Body of pancreas (tissue), 4 donors: ENCODE data around the gene PALM. TPM values are rescaled to one million over a fixed set of nuclear protein-coding genes. Genes with fewer than 3 reads are reported as not detected.

Source experiments
- ATAC-seq: fragments of 150-250 bp; one replicate; pipeline ENCODE4 v1.9.1; 2016
- DNase-seq, 4 donors: peaks; one replicate each; pipeline ENCODE4 v3.0.0-alpha.2; 2019
- H3K27ac ChIP-seq, 4 donors: fragments of 200-600 bp; sonication (generic); 1 replicate in 3 of 4; 2 replicates in 1 of 4; pipeline versions ENCODE4 v1.5.1 to v1.6.1; 2016 to 2019; ENCODE audit warnings: mild to moderate bottlenecking in 1 of 4, mixed read lengths in 1 of 4, moderate library complexity in 1 of 4
- H3K27me3 ChIP-seq, 2 donors: fragments of 200-600 bp; sonication (generic); one replicate each; pipeline ENCODE4 v1.6.0; 2016; ENCODE audit warnings: mild to moderate bottlenecking in 1 of 2
- H3K36me3 ChIP-seq, 2 donors: fragments of 200-600 bp; sonication (generic); replicated peaks in 1 of 2; 2 replicates each; pipeline ENCODE4 v1.5.1; 2016; ENCODE audit warnings: low read depth in 2 of 2; ENCODE audit not compliant: insufficient read depth in 1 of 2
- H3K4me1 ChIP-seq: fragments of 200-600 bp; sonication (generic); one replicate; pipeline ENCODE4 v1.6.0; 2016
- H3K4me3 ChIP-seq, 2 donors: fragments of 200-600 bp; sonication (generic); 1 replicate in 1 of 2; 2 replicates in 1 of 2; pipeline ENCODE4 v1.5.1; 2016 to 2019
- H3K9me3 ChIP-seq, 3 donors: fragments of 200-600 bp; sonication (generic); 1 replicate in 2 of 3; 2 replicates in 1 of 3; pipeline ENCODE4 v1.5.1; 2016
- CTCF ChIP-seq, 7 experiments: fragments of 450-650 bp in 4 of 7; fragments of 200-600 bp in 3 of 7; sonication (generic) in 3 of 7; IDR thresholded peaks; one replicate each; pipeline ENCODE4 v1.5.1; 2016 to 2019; ENCODE audit warnings: antibody characterized with exemption in 7 of 7
- POLR2A ChIP-seq, 3 donors: fragments of 450-650 bp; IDR thresholded peaks; one replicate each; pipeline ENCODE4 v1.6.1; 2016; ENCODE audit warnings: antibody characterized with exemption in 3 of 3, mild to moderate bottlenecking in 2 of 3
- WGBS, 2 donors: methylation state at CpG; one replicate each; pipeline ENCODE4 v1.1.5; 2017; 5-methylcytosine and 5-hydroxymethylcytosine counted together
- intact Hi-C: fragments of 100-400 bp; cut with DNase I; formaldehyde crosslinking; loops from one replicate; pipeline ENCODE4 v1.15.1; 2023
- total RNA-seq, 2 donors: library from RNA; depleted of rRNA; stranded (reverse); fragments of >200 nt; gene quantifications; one replicate each; pipeline ENCODE4 v1.1.0, GENCODE V29; 2016

Gene PALM
- total RNA-seq, 2 donors from 2014 or later = 14.8 to 32.6 TPM

GRCh38 chr19:749811-750210, 41.1 kb downstream of the PALM start:
- TF ChIP-seq CTCF (IDR thresholded peaks at IDR 0.05) = no peak
- no peak for TF ChIP-seq POLR2A (IDR thresholded peaks at IDR 0.05)
- Histone ChIP-seq H3K27ac (no peak overlapping the region), H3K4me1 (peaks cover 11% of the 10 kb centered on the region), H3K27me3 (peaks cover 0 to 7% of the 10 kb centered on the region in 2 donors), H3K4me3 (no peak overlapping the region), H3K9me3 (no peaks in the 10 kb centered on the region), H3K36me3 (no peaks in the 10 kb centered on the region)
- DNase-seq = no peak
- WGBS, 2 donors = 83 to 94% methylated on average over 11 to 14 of the region's 14 CpGs
- no peak for ATAC-seq
- intact Hi-C loops = no loop called here

- no peaks in the 10 kb centered on the region for H3K9me3 ChIP-seq
- DNase-seq (peak; percentile 36 to 71 (median 59)), ATAC-seq (peak; percentile 47)
- no peak within 1 kb of the TSS for H3K27ac ChIP-seq
- H3K36me3 ChIP-seq = no peaks in the 10 kb centered on the region
- H3K27me3 ChIP-seq = peaks cover 0 to 7% of the 10 kb centered on the region in 2 donors
- peaks cover 11% of the 10 kb centered on the region for H3K4me1 ChIP-seq
- no peak within 1 kb of the TSS for H3K4me3 ChIP-seq
- TF ChIP-seq CTCF (IDR thresholded peaks at IDR 0.05) = no peak
- TF ChIP-seq POLR2A (IDR thresholded peaks at IDR 0.05) = no peak
- intact Hi-C loops = no loop called here
- 45 to 47% methylated on average over 4 to 26 of the region's 31 CpGs for WGBS, 2 donors
Observed at GRCh38 chr19:750640-751423, 42.1 kb downstream of the PALM start, which contains the start of gene MISP. Gene MISP, plus strand, starts transcription at chr19:751112. Its CDS starts 5,835 bp downstream, at chr19:756947.

- WGBS, 2 donors = 62 to 88% methylated on average over 14 to 30 of the region's 30 CpGs
Observed at GRCh38 chr19:751501-752341, 43.0 kb downstream of the PALM start.

More at GRCh38 chr19:751501-752341, 43.0 kb downstream of the PALM start:
- DNase-seq = peak in 2 of 4 donors; percentile 13 to 32
- Histone ChIP-seq H3K27ac (no peak overlapping the region), H3K4me1 (peaks cover 11% of the 10 kb centered on the region), H3K27me3 (peaks cover 0 to 7% of the 10 kb centered on the region in 2 donors), H3K36me3 (no peaks in the 10 kb centered on the region), H3K4me3 (no peak overlapping the region), H3K9me3 (no peaks in the 10 kb centered on the region)
- no peak for ATAC-seq
- intact Hi-C loops = no loop called here
- TF ChIP-seq CTCF (IDR thresholded peaks at IDR 0.05) (no peak), POLR2A (IDR thresholded peaks at IDR 0.05) (no peak)
